NOMO-1 (cell line): Measurements from ENCODE around the gene CENPL.
"Not testable (repeated sequence)": the region's sequence is repeated elsewhere in the genome, so short reads cannot be mapped to it uniquely, and the experiment has no call there.

ENCODE experiments used
- DNase-seq, 2 experiments: peaks; one replicate each; lab custom pipeline; 2025; ENCODE audit not compliant: unreplicated experiment in 2 of 2; lab: John Stamatoyannopoulos, UW

CENPL gene, protein sequence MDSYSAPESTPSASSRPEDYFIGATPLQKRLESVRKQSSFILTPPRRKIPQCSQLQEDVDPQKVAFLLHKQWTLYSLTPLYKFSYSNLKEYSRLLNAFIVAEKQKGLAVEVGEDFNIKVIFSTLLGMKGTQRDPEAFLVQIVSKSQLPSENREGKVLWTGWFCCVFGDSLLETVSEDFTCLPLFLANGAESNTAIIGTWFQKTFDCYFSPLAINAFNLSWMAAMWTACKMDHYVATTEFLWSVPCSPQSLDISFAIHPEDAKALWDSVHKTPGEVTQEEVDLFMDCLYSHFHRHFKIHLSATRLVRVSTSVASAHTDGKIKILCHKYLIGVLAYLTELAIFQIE

GRCh38 chr1:173824315-173825081, at the start of gene CENPL, which contains the start of gene DARS2:
Gene CENPL, minus strand, starts transcription at chr1:173824883. Its CDS starts 13,584 bp downstream, at chr1:173811299.
Gene DARS2, plus strand, starts transcription at chr1:173824673. Its CDS starts 557 bp downstream, at chr1:173825230.
- DNase-seq, result peak; percentile 97 to 99

- no peak for DNase-seq
Observed at GRCh38 chr1:173871500-173871899, 46.8 kb upstream of the CENPL start.

- DNase-seq, result no peak
Observed at GRCh38 chr1:173871091-173871490, 46.4 kb upstream of the CENPL start.

GRCh38 chr1:173870252-173871075, 45.8 kb upstream of the CENPL start:
- DNase-seq, result no peak

DNA sequence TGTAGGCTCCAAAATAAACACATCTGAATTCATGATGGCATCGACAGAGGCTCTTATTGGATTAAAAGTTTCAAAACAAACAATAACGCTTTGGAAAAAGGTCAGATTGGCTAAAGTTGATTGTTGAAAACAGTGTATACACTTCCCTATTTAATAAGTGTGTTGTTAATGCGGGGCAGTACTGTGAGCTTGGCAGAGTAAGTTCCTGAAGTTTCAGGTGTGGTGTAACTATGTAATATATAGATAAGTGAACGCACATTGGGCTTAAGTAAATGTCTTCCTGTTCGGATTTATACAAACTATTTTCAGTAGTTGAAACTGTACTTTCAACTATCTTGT, 44.3 kb upstream of the CENPL start:
- peak in 1 of 2 experiments; percentile 57 for DNase-seq

DNA sequence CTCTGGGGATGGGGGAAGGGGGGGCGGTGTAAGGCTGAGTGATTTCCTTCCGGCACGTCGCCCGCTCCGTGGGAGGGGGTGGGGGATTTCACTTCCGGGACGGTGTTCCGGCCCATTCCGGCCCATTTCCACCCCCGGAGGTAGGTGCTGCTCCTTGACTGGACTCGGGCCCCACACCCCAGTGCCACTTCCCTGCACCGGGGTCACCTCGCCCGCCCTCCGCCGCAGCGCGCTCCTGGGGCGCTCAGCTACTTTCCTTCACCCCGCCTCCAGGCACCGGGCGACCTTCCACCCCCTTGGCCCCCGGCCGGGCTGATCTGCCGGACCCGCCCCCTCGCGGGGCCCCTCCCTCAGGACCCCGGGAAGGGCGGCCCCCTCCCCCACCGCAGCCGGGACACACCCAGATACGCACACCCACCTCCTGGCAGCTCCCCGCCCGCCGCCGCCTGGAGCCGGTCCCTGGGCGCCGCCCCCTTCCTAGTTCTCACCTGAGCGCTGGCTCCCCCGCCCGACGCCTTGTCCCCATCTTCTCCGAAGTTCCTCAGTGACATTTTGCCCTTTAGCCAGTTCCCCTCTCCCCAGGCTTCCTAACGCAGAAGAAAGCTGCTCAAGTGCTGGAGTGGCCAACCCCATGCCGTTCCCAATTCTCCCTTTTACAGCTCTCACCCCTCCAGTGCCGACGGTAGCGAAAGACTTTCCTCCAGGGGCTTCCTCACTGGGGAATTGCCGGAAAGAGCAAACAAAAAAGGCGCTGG, 43.8 kb upstream of the CENPL start, which contains the start of gene ZBTB37:
ZBTB37 (plus strand) TSS at position 115 of the 755 bp plus-strand sequence. CDS start 1,846 bp downstream, outside the sequence.
- DNase-seq, result peak; percentile 82 to 86

DNA sequence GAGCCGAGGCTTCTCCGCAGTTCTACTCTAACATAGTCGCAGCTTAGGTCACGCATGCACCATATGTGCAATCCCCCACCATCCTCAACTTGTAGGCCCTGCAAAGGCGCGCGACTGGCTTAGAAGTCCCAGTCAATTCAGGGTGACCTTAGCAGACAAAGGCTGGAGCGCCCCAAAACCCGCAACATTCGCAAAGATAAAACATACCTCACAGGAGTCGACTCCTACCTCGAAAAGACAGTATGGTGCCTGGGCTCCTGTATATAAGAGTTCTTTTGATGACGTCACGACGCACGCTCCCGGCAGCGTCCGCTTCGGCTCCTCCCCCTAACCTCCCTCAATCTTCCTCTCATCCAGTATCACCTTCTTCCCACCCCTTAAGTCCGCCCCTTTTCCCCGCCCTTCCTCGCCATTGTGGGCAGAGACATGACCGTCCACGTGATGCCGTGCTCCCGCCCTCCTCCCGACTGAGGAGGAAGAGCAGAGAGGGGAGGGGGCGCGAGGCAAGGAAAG, 43.1 kb upstream of the CENPL start, which contains the start of gene GAS5:
GAS5 (minus strand) TSS at position 237 of the 513 bp plus-strand sequence.
- DNase-seq, result peak; percentile 96 to 97

DNA sequence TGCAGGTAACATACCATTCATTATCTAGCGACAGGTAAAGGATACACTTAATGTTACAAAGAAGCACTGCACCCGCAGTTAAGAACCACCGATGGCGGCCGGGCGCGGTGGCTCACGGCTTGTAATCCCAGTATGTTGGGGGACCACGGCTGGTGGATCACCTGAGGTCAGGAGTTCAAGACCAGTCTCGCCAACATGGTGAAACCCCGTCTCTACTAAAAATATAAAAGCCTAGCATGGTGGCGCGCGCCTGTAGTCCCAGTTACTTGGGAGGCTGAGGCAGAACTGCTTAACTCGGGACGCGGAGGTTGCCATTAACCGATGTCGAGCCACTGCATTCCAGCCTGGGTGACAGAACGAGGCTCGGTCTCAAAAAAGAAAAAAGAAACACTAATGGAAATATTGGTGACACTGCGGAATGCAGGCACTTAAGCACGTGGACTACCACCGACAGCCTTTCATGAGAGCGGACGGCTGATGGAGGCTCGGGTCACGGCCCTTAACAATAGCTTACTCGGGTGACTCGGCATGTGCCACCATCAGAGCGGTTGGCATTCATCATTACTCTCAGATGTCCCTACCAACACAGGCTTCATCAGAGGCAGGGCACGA, 42.6 kb upstream of the CENPL start:
- no peak for DNase-seq

GRCh38 chr1:173866413-173867115, 41.9 kb upstream of the CENPL start:
- DNase-seq, result no peak

DNA sequence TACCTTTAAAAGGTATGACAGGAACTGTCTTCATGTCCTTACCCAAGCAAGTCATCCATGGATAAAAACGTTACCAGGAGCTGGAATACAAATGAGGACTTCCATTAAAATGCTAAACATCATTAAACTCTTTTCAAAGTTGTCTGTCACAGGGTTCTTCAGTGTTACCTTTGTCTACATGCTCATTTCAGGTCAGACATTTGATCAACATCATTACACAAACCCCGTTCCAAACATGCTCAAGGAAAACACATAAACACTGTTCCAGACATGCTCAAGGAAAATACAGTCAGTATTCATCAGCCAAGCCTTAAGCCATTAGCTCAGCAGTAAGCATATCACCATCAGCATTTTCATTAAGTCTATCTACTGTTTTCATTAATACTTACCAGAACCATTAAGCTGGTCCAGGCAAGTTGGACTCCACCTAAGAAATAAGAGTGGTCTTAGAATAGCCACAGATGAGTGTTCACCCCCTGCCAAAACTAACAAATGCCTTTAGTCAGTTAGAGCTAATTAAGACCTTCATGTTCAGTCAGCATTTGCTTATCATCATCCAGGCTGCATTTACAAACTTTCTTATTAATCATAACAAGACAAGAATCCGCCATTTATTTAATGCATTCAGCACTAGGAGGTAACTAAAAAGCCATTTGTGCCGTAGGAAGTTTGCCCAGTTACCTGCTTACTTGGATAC, 40.9 kb upstream of the CENPL start:
- no peak for DNase-seq

GRCh38 chr1:173864179-173864867, 39.6 kb upstream of the CENPL start:
- DNase-seq, result no peak

DNA sequence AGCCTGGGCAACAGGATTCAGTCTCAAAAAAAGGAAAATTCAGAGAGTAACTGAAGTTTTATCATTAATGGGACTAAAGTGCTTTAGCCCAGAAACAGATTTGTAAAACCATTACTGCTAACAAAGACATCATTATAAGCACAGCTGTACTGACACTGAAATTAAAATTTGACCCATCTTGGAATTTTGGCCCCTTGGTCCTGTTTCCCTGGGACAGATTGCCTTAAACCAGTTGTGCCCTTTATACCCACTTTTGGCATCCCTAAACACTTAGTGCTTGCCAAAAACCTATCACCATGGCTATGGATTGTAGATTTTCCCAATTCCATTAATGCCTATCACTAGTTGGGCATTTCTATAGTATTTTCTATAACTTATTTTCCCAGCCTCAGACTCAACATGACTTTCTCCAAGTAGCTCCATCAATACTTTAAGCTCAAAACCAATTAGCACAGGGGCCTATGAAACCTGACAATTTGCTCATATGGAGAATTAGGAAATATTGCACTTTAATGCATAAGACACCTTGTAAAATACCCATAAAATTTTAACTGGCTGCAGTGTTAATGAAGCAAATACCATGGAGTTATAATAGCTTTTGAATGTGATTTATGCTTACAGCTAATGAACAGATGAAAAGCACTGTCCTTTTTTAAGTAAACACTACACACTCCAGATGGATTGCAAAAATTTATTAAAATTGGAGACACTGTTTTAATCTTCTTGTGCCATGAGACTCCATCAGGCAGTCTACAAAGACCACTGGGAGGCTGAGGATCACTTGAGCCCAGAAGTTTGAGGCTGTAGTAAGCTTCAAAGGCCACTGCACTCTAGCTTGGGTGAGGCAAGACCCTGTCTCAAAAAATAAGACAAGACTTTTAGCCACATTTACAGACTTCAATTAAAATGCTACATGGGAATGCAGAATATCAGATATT, 38.8 kb upstream of the CENPL start:
- DNase-seq, result no peak

DNA sequence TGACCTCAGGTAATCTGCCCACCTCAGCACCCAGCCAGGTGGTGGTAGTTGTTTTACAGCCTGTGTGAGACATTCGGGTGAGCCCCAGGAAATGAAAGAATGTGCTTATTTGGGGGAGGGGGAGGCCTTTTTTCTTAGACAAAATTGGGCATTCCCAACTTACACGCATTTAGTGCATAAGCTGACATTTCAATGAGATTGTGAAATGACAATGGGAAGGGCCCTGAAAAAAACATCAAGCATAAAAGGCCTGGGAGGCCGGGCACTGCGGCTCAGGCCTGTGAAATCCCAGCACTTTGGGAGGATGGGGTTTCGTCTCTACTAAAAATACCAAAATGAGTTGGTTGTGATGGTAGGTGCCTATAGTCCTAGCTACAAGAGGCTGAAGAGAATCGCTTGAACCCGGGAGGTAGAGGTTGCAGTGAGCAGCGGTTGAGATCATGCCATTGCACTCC, 38.1 kb upstream of the CENPL start:
- DNase-seq, result no peak

DNA sequence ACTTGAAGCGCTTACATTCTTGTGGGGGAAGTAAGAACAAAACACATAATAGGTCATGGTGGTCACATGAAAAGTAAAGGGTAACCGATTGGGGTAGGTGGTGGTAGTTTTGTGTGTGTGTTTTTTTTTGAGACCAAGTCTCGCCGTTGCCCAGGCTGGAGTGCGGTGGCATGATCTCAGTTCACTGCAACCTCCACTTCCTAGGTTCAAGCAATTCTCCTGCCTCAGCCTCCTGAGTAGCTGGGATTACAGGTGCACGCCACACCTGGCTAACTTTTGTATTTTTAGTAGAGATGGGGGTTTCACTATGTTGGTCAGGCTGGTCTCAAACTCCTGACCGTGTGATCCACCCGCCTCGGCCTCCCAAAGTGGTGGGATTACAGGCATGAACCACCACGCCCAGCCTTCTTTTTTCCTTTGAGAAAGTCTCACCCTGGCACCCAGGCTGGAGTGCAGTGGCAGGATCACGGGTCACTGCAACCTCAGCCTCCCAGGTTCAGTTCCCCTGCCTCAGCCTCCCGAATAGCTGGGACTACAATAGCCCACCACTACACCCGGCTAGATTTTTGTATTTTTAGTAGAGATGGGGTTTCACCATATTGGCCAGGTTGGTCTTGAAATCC, 37.6 kb upstream of the CENPL start:
- not testable (repeated sequence) for DNase-seq

DNA sequence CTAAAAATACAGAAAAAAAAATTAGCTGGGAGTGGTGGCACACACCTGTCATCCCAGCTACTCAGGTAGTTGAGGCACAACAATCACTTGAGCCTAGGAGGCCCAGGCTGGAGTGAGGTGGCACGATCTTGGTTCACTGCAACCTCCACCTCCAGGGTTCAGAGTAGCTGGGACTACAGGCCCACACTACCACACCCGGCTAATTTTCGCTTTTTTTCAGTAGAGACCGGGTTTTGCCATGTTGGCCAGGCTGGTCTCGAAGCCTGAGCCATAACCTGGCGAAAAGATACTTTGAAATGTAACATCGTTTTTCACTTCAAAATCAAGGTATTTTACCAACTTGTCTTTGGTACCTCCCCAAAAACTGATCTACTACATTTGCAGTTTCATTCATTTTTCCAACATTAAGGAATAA, 37.1 kb upstream of the CENPL start:
- DNase-seq, result no peak

GRCh38 chr1:173860065-173860464, 35.4 kb upstream of the CENPL start:
- DNase-seq, result no peak
